NCI-H1436 treated with DMSO at 0.1 percent for 48 hours (cell line): Measurements from ENCODE around the gene RHD.
"Not testable (repeated sequence)": the region's sequence is repeated elsewhere in the genome, so short reads cannot be mapped to it uniquely, and the experiment has no call there.

Source experiments
- DNase-seq: peaks from one replicate; lab custom pipeline; 2025; lab: John Stamatoyannopoulos, UW

The RHD gene

GRCh38 chr1:25356441-25356840 is 84.1 kb downstream of the RHD start:
- DNase-seq: no peak

GRCh38 chr1:25356848-25357247 is 84.5 kb downstream of the RHD start:
- no peak for DNase-seq

GRCh38 chr1:25360596-25361581 is 88.6 kb downstream of the RHD start:
- DNase-seq: no peak

- DNase-seq: no peak
These were observed 89.6 kb downstream of the RHD start for GRCh38 chr1:25361901-25362300.

DNA sequence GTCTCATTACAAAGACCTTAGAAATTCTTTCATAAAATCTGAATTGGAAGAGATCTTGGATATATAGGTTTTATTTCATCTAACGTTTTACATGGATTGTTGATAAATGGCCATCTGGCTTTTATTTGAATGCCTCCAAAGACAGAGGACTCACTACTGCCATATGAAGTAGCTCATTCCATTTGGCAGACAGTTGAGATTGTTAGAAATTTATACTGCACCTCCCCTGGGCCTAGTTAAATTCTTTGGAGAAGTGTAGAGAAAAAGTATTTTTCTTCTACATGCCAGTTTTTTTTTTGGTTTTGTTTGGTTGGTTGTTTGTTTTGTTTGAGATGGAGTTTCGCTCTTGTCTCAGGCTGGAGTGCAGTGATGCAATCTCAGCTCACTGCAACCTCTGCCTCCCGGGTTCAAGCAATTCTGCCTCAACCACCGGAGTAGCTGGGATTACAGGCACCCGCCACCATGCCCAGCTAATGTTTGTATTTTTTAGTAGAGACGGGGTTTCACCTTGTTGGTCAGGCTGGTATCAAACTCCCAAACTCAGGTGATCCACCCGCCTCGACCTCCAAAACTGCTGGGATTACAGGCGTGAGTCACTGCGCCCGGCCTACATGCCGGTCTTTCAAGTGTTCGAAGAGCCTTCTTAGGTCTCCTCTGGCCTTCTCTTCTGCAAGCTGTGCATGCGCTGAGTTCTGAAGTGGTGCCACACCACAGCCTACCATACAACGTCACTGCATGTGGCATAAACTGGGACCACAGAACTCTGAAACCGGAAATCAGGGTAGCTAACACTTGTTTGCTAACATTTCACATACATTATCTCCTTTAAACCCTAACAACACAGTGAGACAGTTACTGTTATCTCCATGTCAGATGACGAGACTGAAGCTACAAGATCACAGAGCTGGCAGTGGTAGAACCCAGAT is 90.6 kb downstream of the RHD start:
- DNase-seq: not testable (repeated sequence)

- no peak for DNase-seq
These were observed 96.9 kb downstream of the RHD start for GRCh38 chr1:25369241-25369640.

- DNase-seq: not testable (repeated sequence)
These were observed 97.5 kb downstream of the RHD start for GRCh38 chr1:25369691-25370271.

- DNase-seq: not testable (repeated sequence)
These were observed 99.4 kb downstream of the RHD start for GRCh38 chr1:25371757-25372156.

DNA sequence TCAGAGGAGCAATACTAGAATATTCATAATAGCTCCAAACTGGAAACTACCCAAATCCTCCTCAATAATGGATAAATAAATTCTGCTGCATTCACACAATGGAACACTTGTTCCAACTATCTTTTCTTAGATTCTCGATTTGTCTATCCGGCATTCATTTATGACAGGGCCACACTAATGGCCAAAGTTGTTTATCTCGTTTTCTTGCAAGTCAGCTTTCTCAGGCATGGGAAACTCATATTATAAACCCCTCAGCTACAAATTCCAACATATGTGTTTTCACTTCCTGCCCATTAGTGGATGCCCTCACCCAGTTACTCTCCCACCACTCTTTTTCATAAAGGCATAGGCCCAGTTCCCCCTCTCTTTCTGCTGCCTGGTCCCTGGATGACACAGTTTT is 106.1 kb downstream of the RHD start:
- not testable (repeated sequence) for DNase-seq
